A172 (cell line): Measurements from ENCODE around the gene SLC24A1. TPM values are rescaled to one million over a fixed set of nuclear protein-coding genes. Genes with fewer than 3 reads are reported as not detected.
A peak's percentile ranks its signal among the peaks of the same experiment; 100 is the strongest.
"Not testable (repeated sequence)": the region's sequence is repeated elsewhere in the genome, so short reads cannot be mapped to it uniquely, and the experiment has no call there.

Source experiments
- DNase-seq: peaks from one replicate; pipeline ENCODE4 v3.0.0-alpha.2; 2015; ENCODE audit warnings: low spot score
- total RNA-seq: library from RNA; depleted of rRNA; stranded (reverse); fragments of >200 nt; shearing (Covaris generic); gene quantifications from 2 replicates; pipeline ENCODE4 v1.2.3, GENCODE V29; 2014; rRNA removed

Gene SLC24A1
- total RNA-seq, result 4.2 and 7.2 TPM in 2 replicates

DNA sequence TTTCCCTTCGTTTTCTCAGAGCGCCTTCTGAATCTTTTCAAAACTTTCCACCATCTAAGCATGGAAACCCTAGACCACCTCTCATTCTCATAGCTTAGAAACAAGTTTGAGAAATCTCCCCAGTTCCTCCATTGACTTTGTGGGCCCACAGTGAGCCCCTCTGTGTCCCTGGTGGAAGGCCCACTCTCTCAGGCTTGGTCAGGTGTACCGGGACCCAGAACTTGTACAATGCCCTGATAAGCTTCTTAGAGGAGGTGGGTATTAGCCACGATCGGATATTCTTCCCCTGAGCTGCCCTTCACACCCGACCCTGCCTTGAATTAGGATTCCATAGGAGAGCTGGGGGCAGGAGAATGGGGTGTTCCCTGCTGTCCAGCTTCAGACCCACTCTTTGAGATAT, at the start of gene SLC24A1:
SLC24A1 (plus strand) TSS at position 301 of the 400 bp plus-strand sequence. CDS start 2,143 bp downstream, outside the sequence.
- DNase-seq, result no peak

DNA sequence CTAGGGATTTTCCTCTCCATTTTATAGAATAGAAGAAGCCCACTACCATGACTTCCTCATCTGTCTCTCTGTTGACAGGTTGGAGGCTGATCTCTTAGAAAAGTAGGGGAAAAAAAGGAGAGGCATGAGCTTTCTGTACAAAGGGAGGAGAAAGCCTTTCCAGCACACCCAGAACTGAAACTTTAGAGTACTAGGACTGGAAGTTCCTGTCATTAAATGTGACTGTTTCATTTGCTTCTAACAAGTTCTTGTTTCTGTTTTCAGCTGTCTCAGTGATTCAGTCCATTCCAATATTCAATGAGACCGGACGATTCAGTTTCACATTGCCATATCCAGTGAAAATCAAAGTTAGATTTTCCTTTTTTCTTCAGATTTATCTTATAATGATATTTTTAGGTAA, 49.8 kb upstream of the SLC24A1 start:
- DNase-seq, result no peak

DNA sequence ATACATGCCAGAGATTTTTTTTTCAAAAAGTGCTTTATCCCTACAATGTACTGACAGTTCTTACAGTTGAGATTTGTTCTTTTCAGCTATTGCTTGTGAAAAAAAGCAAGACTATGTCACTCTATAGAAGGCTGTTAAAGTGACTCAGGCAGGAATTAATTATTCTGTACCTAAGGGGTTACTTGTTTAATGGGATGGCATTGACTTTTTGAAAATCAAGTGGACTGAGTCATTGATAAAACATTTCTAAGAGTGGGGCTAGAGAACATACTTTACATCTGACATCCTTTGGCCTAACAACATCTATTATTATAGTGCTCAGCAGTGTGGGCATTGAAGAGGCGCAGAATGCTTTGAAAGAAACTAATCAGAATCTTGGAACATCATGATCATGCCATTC, 45.1 kb upstream of the SLC24A1 start:
- peak; percentile 74 for DNase-seq

- no peak for DNase-seq
Measured at GRCh38 chr15:65577129-65577996, 44.4 kb upstream of the SLC24A1 start.

- DNase-seq, result no peak
Measured at GRCh38 chr15:65578904-65579728, 42.6 kb upstream of the SLC24A1 start.

DNA sequence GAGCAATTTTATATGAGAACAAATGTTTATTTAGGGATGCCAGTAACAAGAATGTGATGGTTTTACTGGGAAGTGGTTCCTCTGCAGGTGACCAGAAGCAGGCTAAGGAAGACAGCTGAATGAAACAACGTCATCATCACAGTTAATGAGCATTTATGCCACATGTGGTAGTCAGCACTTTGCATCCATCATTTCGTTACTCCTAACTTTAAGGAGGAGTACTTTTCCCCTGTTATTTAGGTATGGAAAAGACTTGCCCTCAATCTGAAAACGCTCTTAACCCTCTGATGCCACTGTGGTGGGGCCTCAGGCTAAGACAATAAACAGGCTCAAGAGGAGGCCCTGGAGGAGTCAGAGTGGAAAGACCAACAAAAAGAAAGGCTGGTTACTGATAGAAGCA, 42.0 kb upstream of the SLC24A1 start:
- DNase-seq, result peak; percentile 23

DNA sequence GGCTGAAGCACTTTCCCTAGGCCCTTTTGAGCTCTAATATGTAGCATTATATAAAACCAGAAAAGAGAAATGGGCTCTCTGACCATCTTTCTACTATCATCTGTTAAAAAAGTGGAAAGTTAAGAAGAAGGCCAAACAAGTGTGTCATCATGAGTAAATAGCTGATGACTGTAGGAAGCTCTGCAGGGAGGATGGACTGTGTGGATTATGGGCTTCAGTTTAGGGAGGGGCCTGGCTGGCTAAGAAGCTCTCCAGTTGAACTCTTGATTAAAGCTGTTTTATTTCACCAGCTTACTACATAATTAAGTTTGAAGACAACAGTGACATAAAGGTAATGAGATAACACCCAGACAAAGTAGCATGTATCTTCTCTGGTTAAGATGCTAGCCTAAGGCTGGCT, 41.5 kb upstream of the SLC24A1 start:
- peak; percentile 71 for DNase-seq

- DNase-seq, result peak; percentile 23
Measured at GRCh38 chr15:65583701-65584100, 38.0 kb upstream of the SLC24A1 start.

GRCh38 chr15:65584241-65584640, 37.5 kb upstream of the SLC24A1 start:
- no peak for DNase-seq

DNA sequence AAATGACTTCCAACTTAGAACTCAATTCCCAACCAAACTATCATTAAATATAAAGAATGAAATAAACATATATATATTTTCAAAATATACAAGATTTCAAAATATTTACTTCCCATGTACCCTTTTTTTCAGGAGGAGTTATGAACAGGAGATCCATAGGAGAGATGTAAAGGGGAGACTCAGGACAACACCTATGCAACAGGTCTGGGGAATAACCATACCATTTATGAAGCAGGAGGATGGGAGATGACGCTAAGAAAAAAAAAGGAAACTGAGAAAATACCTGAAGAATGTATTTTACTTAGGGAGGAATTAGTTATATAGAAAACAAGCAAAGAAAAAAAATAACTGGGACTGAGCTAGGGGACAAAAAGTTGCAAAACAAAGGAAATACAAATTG, 34.6 kb upstream of the SLC24A1 start:
- no peak for DNase-seq

GRCh38 chr15:65595960-65596359, 25.8 kb upstream of the SLC24A1 start:
- DNase-seq, result no peak

DNA sequence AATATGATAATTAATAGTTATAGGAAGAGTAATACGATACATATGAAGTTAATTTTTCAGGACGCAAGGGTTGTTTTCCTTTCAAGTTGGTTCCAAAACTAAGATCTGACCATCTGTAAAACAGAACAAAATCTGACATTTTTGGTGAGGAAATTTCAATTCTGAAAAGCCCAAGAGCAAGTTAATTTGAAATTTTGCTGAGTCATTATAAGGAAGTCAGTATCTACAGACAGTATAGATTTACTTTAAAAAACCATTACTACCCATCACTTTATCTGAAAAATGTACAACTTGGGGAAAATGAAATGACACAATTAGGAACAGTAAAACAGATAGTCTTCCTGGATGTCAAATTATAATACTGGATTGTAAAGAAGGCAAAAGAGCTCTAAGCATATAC, 23.3 kb upstream of the SLC24A1 start:
- no peak for DNase-seq

- DNase-seq, result no peak
Measured at GRCh38 chr15:65599677-65600076, 22.1 kb upstream of the SLC24A1 start.

- DNase-seq, result no peak
Measured at GRCh38 chr15:65603134-65603533, 18.6 kb upstream of the SLC24A1 start.

DNA sequence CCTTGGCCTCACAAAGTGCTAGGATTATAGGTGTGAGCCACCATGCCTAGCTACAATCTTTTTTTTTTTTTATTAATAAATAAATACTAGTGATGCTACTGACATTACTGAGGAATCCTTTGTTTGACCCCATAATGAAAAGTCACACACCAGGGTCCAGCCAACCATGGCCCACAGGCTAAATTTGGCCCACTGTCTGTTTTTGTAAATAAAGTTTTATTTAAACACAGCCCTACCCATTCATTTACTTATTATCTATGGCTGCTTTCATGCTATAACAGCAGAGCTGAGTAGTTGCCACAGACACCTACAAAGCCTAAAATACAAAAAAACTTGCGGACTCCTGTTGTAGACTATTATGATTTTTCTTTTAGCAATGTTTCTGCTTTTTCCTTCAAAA, 18.2 kb upstream of the SLC24A1 start:
- DNase-seq, result no peak

GRCh38 chr15:65610871-65611718, 10.6 kb upstream of the SLC24A1 start, which contains the start of gene INTS14:
Gene INTS14, minus strand, starts transcription at chr15:65611131. Its CDS starts 3,751 bp downstream, at chr15:65607380.
- DNase-seq, result peak; percentile 94

DNA sequence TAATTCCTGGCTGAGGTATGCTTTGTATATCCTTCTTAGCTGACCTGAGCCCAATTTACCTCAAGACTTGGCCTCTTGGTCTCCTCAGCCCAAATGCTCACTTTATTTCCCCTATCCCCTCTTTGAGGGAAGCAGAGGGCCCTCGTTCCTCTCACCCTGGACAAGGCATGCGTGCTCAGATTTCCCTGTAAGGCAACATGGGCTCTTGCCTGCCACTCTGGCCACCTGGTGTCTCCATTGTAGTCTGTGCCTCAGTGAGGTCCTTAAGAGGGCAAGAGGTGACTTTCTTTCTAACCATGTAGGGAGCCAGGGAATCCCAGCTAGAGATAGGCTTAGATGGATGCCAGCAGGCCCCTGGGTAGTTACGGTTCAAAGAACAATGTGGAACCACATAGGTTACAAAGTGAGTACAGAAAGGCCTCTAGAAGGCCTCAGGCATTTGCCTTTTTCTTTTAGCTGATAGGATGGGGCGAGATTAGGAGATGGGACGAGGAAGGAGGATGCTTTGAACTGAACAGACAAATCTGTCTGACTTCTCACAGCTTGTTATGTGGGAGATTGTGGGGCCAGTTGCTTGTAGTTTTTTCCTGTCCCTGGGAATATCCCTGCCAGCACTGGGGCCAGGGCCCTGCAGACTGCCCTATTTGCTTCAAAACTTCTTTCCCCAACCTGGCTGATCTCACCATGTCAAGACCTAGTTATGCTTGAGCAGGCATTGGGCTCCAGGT, 9.7 kb upstream of the SLC24A1 start:
- no peak for DNase-seq

- no peak for DNase-seq
Measured at GRCh38 chr15:65612616-65612946, 9.2 kb upstream of the SLC24A1 start.

DNA sequence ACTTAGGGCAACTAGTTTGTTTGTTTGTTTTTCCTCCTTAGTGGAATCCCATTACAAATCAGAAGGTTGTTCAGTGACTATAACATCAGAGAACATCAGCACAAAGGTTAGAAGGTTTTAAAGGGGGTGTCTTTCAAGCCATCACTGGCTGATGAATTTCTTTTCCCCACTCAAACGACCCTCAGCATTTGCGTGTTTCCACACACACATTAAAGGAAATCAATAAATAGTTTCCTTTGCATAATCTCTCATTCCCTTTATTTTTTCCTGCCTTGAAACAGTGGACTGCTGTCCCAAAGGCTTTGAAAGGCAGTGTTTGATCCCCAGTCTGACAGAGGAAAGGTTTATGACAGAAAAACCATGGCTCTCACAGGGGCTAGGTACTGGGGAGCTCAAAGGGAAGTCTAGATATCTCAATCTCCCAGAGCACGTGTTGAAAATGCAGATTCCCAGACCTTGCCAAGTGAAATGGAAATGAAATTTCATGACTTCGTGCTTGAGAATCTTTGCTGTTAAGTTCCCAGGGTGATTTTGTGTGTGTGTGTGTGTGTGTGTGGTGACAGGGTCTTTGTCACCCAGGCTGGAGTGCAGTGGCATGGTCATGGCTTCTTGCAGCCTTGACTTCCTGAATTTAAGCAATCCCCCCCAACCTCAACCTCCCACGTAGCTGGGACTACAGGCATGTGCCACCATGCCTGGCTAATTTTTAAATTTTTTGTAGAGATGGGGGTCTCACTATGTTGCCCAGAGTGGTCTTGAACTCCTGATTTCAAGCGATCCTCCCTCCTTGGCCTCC, 8.6 kb upstream of the SLC24A1 start:
- DNase-seq, result no peak

GRCh38 chr15:65615887-65616286, 5.9 kb upstream of the SLC24A1 start:
- not testable (repeated sequence) for DNase-seq
